ENCODE results near the gene MYCBP2.

DNA sequence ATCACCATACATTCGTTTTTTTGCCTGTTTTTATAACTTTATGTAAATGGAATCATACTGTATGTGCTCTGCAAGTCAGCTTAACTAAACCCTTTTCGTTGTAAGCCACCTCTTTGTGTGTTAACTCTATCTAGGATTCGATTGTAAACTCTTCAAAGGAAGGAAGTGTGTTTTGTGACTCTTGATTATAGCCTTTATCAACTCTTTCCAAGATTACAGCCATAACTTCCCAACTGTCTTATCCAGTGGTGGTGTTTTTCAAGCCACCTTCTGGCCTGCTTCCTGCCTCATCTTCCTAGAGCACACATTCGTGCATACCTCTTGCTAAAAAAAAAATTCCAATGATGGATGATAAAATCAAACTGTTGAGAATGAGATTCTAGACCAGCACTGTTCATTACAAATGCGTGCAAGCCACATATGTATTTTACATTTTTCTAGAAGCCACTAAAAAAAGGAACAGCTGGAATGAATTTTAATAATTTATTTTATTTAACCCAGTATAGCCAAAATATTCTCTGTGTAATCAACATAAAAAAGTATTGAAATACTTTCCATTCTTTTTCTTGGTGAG is 287.9 kb downstream of the MYCBP2 start:
- TF ChIP-seq ZNF174 (tag by site-specific recombination; IDR thresholded peaks at IDR 0.05) (no peak), PRDM1 (tag by site-specific recombination; IDR thresholded peaks at IDR 0.05) (no peak), SP7 (tag by site-specific recombination; IDR thresholded peaks at IDR 0.05) (no peak), TCF7L2 (IDR thresholded peaks at IDR 0.05; ENCODE audit: borderline replicate concordance, low read depth, low read length) (no peak)
- TF ChIP-seq, protein P1, sequence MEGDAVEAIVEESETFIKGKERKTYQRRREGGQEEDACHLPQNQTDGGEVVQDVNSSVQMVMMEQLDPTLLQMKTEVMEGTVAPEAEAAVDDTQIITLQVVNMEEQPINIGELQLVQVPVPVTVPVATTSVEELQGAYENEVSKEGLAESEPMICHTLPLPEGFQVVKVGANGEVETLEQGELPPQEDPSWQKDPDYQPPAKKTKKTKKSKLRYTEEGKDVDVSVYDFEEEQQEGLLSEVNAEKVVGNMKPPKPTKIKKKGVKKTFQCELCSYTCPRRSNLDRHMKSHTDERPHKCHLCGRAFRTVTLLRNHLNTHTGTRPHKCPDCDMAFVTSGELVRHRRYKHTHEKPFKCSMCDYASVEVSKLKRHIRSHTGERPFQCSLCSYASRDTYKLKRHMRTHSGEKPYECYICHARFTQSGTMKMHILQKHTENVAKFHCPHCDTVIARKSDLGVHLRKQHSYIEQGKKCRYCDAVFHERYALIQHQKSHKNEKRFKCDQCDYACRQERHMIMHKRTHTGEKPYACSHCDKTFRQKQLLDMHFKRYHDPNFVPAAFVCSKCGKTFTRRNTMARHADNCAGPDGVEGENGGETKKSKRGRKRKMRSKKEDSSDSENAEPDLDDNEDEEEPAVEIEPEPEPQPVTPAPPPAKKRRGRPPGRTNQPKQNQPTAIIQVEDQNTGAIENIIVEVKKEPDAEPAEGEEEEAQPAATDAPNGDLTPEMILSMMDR (tag by site-specific recombination; IDR thresholded peaks at IDR 0.05) = no peak
- TF ChIP-seq, protein P2, sequence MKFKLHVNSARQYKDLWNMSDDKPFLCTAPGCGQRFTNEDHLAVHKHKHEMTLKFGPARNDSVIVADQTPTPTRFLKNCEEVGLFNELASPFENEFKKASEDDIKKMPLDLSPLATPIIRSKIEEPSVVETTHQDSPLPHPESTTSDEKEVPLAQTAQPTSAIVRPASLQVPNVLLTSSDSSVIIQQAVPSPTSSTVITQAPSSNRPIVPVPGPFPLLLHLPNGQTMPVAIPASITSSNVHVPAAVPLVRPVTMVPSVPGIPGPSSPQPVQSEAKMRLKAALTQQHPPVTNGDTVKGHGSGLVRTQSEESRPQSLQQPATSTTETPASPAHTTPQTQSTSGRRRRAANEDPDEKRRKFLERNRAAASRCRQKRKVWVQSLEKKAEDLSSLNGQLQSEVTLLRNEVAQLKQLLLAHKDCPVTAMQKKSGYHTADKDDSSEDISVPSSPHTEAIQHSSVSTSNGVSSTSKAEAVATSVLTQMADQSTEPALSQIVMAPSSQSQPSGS (tag by site-specific recombination; IDR thresholded peaks at IDR 0.05; ENCODE audit: low read depth) = no peak
- TF ChIP-seq, protein P3, sequence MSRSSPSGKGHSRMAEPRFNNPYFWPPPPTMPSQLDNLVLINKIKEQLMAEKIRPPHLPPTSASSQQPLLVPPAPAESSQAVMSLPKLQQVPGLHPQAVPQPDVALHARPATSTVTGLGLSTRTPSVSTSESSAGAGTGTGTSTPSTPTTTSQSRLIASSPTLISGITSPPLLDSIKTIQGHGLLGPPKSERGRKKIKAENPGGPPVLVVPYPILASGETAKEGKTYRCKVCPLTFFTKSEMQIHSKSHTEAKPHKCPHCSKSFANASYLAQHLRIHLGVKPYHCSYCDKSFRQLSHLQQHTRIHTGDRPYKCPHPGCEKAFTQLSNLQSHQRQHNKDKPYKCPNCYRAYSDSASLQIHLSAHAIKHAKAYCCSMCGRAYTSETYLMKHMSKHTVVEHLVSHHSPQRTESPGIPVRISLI (tag by site-specific recombination; IDR thresholded peaks at IDR 0.05) = no peak
- TF ChIP-seq, protein P4, sequence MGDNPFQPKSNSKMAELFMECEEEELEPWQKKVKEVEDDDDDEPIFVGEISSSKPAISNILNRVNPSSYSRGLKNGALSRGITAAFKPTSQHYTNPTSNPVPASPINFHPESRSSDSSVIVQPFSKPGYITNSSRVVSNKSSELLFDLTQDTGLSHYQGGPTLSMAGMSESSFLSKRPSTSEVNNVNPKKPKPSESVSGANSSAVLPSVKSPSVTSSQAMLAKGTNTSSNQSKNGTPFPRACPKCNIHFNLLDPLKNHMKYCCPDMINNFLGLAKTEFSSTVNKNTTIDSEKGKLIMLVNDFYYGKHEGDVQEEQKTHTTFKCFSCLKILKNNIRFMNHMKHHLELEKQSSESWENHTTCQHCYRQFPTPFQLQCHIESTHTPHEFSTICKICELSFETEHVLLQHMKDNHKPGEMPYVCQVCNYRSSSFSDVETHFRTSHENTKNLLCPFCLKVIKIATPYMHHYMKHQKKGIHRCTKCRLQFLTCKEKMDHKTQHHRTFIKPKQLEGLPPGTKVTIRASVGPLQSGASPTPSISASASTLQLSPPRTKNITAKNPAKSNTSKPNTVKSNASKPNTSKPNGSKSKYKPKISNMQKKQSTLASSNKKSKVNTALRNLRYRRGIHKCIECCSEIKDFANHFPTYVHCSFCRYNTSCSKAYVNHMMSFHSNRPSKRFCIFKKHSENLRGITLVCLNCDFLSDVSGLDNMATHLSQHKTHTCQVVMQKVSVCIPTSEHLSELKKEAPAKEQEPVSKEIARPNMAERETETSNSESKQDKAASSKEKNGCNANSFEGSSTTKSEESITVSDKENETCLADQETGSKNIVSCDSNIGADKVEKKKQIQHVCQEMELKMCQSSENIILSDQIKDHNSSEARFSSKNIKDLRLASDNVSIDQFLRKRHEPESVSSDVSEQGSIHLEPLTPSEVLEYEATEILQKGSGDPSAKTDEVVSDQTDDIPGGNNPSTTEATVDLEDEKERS (tag by site-specific recombination; IDR thresholded peaks at IDR 0.05) = no peak

Data from HEK293 (cell line).